Measurements from ENCODE around the gene SERHL2.

- no peak for TF ChIP-seq POLR2A (IDR thresholded peaks at IDR 0.05; ENCODE audit: low read depth, low read length)
- TF ChIP-seq POLR2AphosphoS5 (IDR thresholded peaks at IDR 0.05; ENCODE audit: low read depth, low read length) = 0 out of 2 replicates have a peak, but pooled peaks have one; percentile 7
Observed at GRCh38 chr22:42595434-42595833, 41.7 kb downstream of the SERHL2 start.
